Upper lobe of left lung (tissue), 6 donors: ENCODE measurements around the gene FANCC. TPM values are rescaled to one million over a fixed set of nuclear protein-coding genes. Genes with fewer than 3 reads are reported as not detected.

ENCODE experiments used
- ATAC-seq, 2 donors: fragments of 200-7000 bp; cut with Tn5 transposase; one replicate each; pipeline ENCODE4 v1.9.1; 2022; ENCODE audit warnings: mild to moderate bottlenecking in 2 of 2, moderate library complexity in 2 of 2; ENCODE audit not compliant: low FRiP score in 2 of 2
- DNase-seq, 2 donors: peaks; one replicate each; pipeline ENCODE4 v3.0.0-alpha.2; 2019 to 2020
- H3K27ac ChIP-seq, 4 donors: fragments of 200-600 bp; sonication (generic); one replicate each; pipeline ENCODE4 v1.5.1; 2016 to 2019
- H3K27me3 ChIP-seq, 4 donors: fragments of 200-600 bp; sonication (generic); one replicate each; pipeline ENCODE4 v1.5.1; 2017 to 2019
- H3K36me3 ChIP-seq, 4 donors: fragments of 200-600 bp; sonication (generic); one replicate each; pipeline ENCODE4 v1.5.1; 2016 to 2019
- H3K4me1 ChIP-seq, 4 donors: fragments of 200-600 bp; sonication (generic); one replicate each; pipeline ENCODE4 v1.5.1; 2018 to 2019
- H3K4me3 ChIP-seq, 4 donors: fragments of 200-600 bp; sonication (generic); one replicate each; pipeline ENCODE4 v1.5.1; 2017 to 2019; ENCODE audit warnings: mild to moderate bottlenecking in 2 of 4, moderate library complexity in 1 of 4
- H3K9me3 ChIP-seq, 4 donors: fragments of 200-600 bp; sonication (generic); one replicate each; pipeline ENCODE4 v1.5.1; 2018 to 2019
- EP300 ChIP-seq, 4 donors: sonication (generic); formaldehyde crosslinking; IDR thresholded peaks; one replicate each; pipeline ENCODE4 v1.5.1; 2017; ENCODE audit warnings: antibody characterized with exemption in 4 of 4, control low read depth in 2 of 4
- POLR2A ChIP-seq, 4 donors: fragments of 450-650 bp; IDR thresholded peaks; one replicate each; pipeline ENCODE4 v1.5.1; 2016 to 2017; ENCODE audit warnings: antibody characterized with exemption in 4 of 4, mild to moderate bottlenecking in 2 of 4
- POLR2AphosphoS5 ChIP-seq, 2 donors: sonication (generic); formaldehyde crosslinking; IDR thresholded peaks; one replicate each; pipeline ENCODE4 v1.5.1; 2017; ENCODE audit warnings: antibody characterized with exemption in 2 of 2
- WGBS, 2 donors: methylation state at CpG; one replicate each; pipeline ENCODE4 v1.1.5; 2017 to 2018; 5-methylcytosine and 5-hydroxymethylcytosine counted together
- total RNA-seq, 6 donors: library from RNA; depleted of rRNA in 4 of 6; stranded (reverse); fragments of >200 nt in 4 of 6; gene quantifications; one replicate each; pipeline versions ENCODE4 v1.1.0 to v1.2.1, GENCODE V29; 2016 to 2021
- TF ChIP-seq, protein P1 (sequence below), 6 experiments: fragments of 450-650 bp in 4 of 6; fragments of 200-600 bp in 2 of 6; sonication (generic) in 2 of 6; IDR thresholded peaks; one replicate each; pipeline ENCODE4 v1.5.1; 2016 to 2019; ENCODE audit warnings: antibody characterized with exemption in 6 of 6
- donor health status: DM: no; HTN: no; CAD: no; lungs with moderate emphysema.
- donor health status: DM: no; HTN: yes; CAD: no; lungs with severe emphysema.

The FANCC gene
- total RNA-seq, 6 donors from 2014 or later: 6.7 to 27.2 (median 10.8) TPM

DNA sequence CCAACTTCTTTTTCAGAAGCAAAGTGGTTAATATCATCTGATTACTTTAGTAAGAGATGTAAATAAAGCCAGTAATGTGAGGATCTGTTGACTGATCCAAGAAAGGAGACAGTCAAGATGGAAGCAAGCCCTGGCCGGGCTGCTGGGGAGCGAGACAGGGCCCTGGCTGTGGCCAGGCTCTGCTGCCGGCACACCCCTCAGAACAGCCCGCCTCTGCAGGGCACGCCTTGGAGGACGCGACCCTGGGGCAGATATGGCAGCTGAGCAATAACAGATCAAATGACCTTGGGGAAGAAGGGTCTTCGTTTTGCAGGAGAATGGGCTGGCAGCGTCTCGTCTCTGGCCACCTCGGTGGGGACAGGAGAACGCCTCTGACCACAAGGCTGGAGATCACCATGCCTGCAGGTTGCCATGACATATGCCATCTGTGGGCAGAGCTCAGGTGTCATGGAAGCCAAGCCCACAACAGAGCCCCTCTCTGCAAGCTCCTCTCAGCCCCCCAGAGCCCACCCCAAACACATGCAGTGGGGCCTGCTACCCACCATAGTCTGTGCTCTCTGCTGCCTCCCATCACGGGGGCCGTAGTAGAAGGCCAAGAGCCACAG lies 206.5 kb downstream of the FANCC start:
- 85 to 88% methylated on average over 13 to 14 of the region's 14 CpGs for WGBS, 2 donors
- no peak for TF ChIP-seq EP300 (IDR thresholded peaks at IDR 0.05)
- TF ChIP-seq, protein P1, sequence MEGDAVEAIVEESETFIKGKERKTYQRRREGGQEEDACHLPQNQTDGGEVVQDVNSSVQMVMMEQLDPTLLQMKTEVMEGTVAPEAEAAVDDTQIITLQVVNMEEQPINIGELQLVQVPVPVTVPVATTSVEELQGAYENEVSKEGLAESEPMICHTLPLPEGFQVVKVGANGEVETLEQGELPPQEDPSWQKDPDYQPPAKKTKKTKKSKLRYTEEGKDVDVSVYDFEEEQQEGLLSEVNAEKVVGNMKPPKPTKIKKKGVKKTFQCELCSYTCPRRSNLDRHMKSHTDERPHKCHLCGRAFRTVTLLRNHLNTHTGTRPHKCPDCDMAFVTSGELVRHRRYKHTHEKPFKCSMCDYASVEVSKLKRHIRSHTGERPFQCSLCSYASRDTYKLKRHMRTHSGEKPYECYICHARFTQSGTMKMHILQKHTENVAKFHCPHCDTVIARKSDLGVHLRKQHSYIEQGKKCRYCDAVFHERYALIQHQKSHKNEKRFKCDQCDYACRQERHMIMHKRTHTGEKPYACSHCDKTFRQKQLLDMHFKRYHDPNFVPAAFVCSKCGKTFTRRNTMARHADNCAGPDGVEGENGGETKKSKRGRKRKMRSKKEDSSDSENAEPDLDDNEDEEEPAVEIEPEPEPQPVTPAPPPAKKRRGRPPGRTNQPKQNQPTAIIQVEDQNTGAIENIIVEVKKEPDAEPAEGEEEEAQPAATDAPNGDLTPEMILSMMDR (IDR thresholded peaks at IDR 0.05): no peak
- no peak overlapping the region for H3K27ac ChIP-seq
- no peaks in the 10 kb centered on the region for H3K9me3 ChIP-seq
- ATAC-seq: no peak
- DNase-seq: no peak
- no peaks in the 10 kb centered on the region for H3K4me1 ChIP-seq
- H3K27me3 ChIP-seq: no peaks in the 10 kb centered on the region
- no peak overlapping the region for H3K4me3 ChIP-seq
- H3K36me3 ChIP-seq: peaks cover 0 to 59% (median 22%) of the 10 kb centered on the region in 4 donors

DNA sequence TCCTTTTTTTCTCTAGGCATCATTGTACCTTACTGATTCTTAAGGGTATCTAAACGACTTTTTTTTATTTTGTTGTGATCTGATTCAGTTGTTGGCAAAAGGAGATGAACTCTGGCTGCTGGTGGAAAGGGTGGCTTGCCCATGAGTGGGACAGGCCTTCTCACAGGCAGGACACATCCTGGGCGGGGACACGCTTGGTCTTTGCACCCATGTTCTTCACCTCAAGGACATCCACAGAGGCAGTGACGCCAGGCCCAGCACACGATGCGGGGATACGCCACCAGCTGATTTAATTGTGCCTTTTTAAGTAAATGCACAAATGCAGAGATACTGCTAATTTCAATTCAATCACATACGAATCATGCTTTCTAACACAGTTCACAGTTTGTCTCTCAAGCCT lies 208.1 kb downstream of the FANCC start:
- no peaks in the 10 kb centered on the region for H3K4me1 ChIP-seq
- H3K4me3 ChIP-seq: no peak overlapping the region
- TF ChIP-seq POLR2A (IDR thresholded peaks at IDR 0.05): no peak
- TF ChIP-seq, protein P1 (IDR thresholded peaks at IDR 0.05): no peak
- TF ChIP-seq POLR2AphosphoS5 (IDR thresholded peaks at IDR 0.05): no peak
- TF ChIP-seq EP300 (IDR thresholded peaks at IDR 0.05): no peak
- H3K9me3 ChIP-seq: no peaks in the 10 kb centered on the region
- H3K27me3 ChIP-seq: no peaks in the 10 kb centered on the region
- H3K36me3 ChIP-seq: peaks cover 0 to 64% (median 26%) of the 10 kb centered on the region in 4 donors
- ATAC-seq (no peak), DNase-seq (no peak)
- 93 to 94% methylated on average over 8 of the region's 8 CpGs for WGBS, 2 donors
- H3K27ac ChIP-seq: no peak overlapping the region

DNA sequence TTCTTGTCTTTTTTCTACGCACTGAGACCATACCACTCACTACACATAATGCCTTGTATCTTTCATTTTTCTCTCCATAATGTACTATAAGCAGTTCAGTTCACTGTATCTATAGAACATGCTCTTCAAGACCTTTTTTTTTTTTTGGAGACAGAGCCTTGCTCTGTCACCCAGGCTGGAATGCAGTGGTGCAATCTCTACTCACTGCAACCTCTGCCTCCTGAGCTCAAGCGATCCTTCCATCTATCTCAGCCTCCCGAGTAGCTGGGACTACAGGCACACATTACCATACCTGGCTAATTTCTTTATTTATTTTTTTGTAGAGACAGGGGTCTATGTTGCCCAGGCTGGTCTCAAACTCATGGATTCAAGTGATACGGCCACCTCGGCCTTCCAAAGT lies 208.7 kb downstream of the FANCC start:
- WGBS, 2 donors: 95% methylated on average over 5 of the region's 5 CpGs
- no peak for ATAC-seq
- no peaks in the 10 kb centered on the region for H3K9me3 ChIP-seq
- H3K4me3 ChIP-seq: no peak overlapping the region
- no peak for TF ChIP-seq POLR2AphosphoS5 (IDR thresholded peaks at IDR 0.05)
- TF ChIP-seq, protein P1 (IDR thresholded peaks at IDR 0.05): no peak
- no peak for TF ChIP-seq EP300 (IDR thresholded peaks at IDR 0.05)
- no peak for TF ChIP-seq POLR2A (IDR thresholded peaks at IDR 0.05)
- H3K27ac ChIP-seq: no peak overlapping the region
- DNase-seq: no peak
- H3K36me3 ChIP-seq: peaks cover 0 to 61% (median 26%) of the 10 kb centered on the region in 4 donors
- no peaks in the 10 kb centered on the region for H3K4me1 ChIP-seq
- no peaks in the 10 kb centered on the region for H3K27me3 ChIP-seq

DNA sequence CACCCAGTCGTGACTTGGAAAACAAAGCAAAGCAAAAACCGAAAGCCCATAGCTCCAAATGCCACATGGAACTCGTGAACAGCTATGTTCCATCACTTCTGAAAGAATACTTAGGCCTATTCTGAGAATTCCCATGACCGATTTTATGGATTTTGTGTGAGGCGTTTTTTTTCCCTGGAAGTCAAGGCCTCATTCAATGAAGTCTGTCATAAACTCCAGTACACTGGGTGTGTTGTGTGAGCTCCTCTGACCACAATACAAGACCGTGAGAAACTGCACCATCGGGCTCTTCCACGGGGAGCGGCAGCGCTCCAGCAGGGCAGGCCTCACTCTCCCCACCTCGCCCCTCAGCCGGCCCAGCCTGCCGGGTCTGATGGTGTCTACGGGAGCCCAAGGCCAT lies 209.5 kb downstream of the FANCC start:
- WGBS, 2 donors: 86 to 88% methylated on average over 14 of the region's 14 CpGs
- Histone ChIP-seq H3K4me1 (no peaks in the 10 kb centered on the region), H3K27ac (peak overlapping the region in 1 of 4 donors; percentile 3), H3K9me3 (no peaks in the 10 kb centered on the region), H3K27me3 (no peaks in the 10 kb centered on the region), H3K36me3 (peaks cover 0 to 60% (median 26%) of the 10 kb centered on the region in 4 donors), H3K4me3 (no peak overlapping the region)
- ATAC-seq (no peak), DNase-seq (no peak)
- TF ChIP-seq POLR2AphosphoS5 (IDR thresholded peaks at IDR 0.05) (no peak), POLR2A (IDR thresholded peaks at IDR 0.05) (no peak), EP300 (IDR thresholded peaks at IDR 0.05) (no peak)
- TF ChIP-seq, protein P1 (IDR thresholded peaks at IDR 0.05): no peak
